ENCODE data around the gene CTR9. TPM values are rescaled to one million over a fixed set of nuclear protein-coding genes. Genes with fewer than 3 reads are reported as not detected.

CTR9 gene
- total and polyA plus RNA-seq, 4 donors: 12.5 to 33.4 (median 19.7) TPM

DNA sequence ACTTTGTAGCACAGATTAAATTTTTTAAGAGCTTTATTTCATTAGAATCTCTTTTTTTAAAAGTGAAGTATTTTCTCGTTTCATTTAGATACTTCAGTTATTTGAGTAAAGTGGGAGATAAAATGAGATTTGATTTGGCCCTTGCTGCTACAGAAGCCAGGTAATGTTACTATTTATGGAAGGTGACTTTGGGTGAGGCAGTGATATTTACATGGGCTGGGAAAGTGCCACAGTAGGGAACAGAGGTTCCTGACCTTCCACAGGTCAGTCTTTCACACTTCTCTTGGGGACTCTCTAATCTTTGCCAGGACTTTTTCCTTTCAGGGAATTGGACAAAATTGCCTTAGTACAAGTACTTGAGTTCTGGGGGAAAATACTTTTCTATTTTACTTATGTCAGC, 20.4 kb downstream of the CTR9 start:
- Histone ChIP-seq H3K27ac (ENCODE audit: low read depth in 1 of 2, low read length in 2 of 2) (peak overlapping the region; percentile 31 to 65), H3K4me1 (ENCODE audit: control insufficient read depth in 4 of 4, insufficient read depth in 4 of 4, low read length in 3 of 4) (peaks cover 0 to 8% (median 1%) of the 10 kb centered on the region in 4 donors), H3K9ac (ENCODE audit: low read depth in 1 of 2, low read length in 2 of 2) (peak overlapping the region in 1 of 2 donors; percentile 1), H3K4me3 (ENCODE audit: low read depth in 1 of 3, low read length in 3 of 3) (no peak overlapping the region), H3K36me3 (ENCODE audit: control insufficient read depth in 4 of 4, insufficient read depth in 3 of 4, low read depth in 1 of 4, low read length in 3 of 4) (peaks cover 21 to 61% (median 50%) of the 10 kb centered on the region in 4 donors), H3K9me3 (ENCODE audit: control insufficient read depth in 4 of 4, low read length in 3 of 4) (no peaks in the 10 kb centered on the region), H3K27me3 (ENCODE audit: control insufficient read depth in 4 of 4, insufficient read depth in 4 of 4, low read length in 3 of 4) (no peaks in the 10 kb centered on the region)
- 37% methylated on average over 1 of the region's 1 CpG for WGBS
- DNase-seq (ENCODE audit: low spot score): no peak
- TF ChIP-seq, protein P1, sequence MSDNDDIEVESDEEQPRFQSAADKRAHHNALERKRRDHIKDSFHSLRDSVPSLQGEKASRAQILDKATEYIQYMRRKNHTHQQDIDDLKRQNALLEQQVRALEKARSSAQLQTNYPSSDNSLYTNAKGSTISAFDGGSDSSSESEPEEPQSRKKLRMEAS (IDR thresholded peaks at IDR 0.05): no peak
- TF ChIP-seq RXRA (IDR thresholded peaks at IDR 0.05) (peak; percentile 72 to 87), NR2F2 (IDR thresholded peaks at IDR 0.05) (peak; percentile 58), FOXA1 (IDR thresholded peaks at IDR 0.05) (peak; percentile 49), EGR1 (IDR thresholded peaks at IDR 0.05; ENCODE audit: low read depth in 2 of 2) (no peak), HNF4A (conservative IDR thresholded peaks at IDR 0.05) (peak; percentile 67 to 82), YY1 (IDR thresholded peaks at IDR 0.05) (peak; percentile 38), RAD21 (IDR thresholded peaks at IDR 0.05) (peak in 1 of 2 donors; percentile 14), FOXA2 (IDR thresholded peaks at IDR 0.05) (peak; percentile 44), GABPA (IDR thresholded peaks at IDR 0.05 in 1 of 2, conservative IDR thresholded peaks at IDR 0.05 in 1 of 2) (no peak), HNF4G (IDR thresholded peaks at IDR 0.05) (peak; percentile 36), TAF1 (conservative IDR thresholded peaks at IDR 0.05) (peak; percentile 22), JUND (IDR thresholded peaks at IDR 0.05) (peak; percentile 74 to 92), SP1 (IDR thresholded peaks at IDR 0.05) (peak; percentile 72)
- TF ChIP-seq, protein P2, sequence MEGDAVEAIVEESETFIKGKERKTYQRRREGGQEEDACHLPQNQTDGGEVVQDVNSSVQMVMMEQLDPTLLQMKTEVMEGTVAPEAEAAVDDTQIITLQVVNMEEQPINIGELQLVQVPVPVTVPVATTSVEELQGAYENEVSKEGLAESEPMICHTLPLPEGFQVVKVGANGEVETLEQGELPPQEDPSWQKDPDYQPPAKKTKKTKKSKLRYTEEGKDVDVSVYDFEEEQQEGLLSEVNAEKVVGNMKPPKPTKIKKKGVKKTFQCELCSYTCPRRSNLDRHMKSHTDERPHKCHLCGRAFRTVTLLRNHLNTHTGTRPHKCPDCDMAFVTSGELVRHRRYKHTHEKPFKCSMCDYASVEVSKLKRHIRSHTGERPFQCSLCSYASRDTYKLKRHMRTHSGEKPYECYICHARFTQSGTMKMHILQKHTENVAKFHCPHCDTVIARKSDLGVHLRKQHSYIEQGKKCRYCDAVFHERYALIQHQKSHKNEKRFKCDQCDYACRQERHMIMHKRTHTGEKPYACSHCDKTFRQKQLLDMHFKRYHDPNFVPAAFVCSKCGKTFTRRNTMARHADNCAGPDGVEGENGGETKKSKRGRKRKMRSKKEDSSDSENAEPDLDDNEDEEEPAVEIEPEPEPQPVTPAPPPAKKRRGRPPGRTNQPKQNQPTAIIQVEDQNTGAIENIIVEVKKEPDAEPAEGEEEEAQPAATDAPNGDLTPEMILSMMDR (IDR thresholded peaks at IDR 0.05; ENCODE audit: low read depth, low read length, missing input control): no peak
- TF ChIP-seq, protein P3, sequence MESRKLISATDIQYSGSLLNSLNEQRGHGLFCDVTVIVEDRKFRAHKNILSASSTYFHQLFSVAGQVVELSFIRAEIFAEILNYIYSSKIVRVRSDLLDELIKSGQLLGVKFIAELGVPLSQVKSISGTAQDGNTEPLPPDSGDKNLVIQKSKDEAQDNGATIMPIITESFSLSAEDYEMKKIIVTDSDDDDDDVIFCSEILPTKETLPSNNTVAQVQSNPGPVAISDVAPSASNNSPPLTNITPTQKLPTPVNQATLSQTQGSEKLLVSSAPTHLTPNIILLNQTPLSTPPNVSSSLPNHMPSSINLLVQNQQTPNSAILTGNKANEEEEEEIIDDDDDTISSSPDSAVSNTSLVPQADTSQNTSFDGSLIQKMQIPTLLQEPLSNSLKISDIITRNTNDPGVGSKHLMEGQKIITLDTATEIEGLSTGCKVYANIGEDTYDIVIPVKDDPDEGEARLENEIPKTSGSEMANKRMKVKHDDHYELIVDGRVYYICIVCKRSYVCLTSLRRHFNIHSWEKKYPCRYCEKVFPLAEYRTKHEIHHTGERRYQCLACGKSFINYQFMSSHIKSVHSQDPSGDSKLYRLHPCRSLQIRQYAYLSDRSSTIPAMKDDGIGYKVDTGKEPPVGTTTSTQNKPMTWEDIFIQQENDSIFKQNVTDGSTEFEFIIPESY (IDR thresholded peaks at IDR 0.05): no peak
- TF ChIP-seq, protein P4, sequence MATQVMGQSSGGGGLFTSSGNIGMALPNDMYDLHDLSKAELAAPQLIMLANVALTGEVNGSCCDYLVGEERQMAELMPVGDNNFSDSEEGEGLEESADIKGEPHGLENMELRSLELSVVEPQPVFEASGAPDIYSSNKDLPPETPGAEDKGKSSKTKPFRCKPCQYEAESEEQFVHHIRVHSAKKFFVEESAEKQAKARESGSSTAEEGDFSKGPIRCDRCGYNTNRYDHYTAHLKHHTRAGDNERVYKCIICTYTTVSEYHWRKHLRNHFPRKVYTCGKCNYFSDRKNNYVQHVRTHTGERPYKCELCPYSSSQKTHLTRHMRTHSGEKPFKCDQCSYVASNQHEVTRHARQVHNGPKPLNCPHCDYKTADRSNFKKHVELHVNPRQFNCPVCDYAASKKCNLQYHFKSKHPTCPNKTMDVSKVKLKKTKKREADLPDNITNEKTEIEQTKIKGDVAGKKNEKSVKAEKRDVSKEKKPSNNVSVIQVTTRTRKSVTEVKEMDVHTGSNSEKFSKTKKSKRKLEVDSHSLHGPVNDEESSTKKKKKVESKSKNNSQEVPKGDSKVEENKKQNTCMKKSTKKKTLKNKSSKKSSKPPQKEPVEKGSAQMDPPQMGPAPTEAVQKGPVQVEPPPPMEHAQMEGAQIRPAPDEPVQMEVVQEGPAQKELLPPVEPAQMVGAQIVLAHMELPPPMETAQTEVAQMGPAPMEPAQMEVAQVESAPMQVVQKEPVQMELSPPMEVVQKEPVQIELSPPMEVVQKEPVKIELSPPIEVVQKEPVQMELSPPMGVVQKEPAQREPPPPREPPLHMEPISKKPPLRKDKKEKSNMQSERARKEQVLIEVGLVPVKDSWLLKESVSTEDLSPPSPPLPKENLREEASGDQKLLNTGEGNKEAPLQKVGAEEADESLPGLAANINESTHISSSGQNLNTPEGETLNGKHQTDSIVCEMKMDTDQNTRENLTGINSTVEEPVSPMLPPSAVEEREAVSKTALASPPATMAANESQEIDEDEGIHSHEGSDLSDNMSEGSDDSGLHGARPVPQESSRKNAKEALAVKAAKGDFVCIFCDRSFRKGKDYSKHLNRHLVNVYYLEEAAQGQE (IDR thresholded peaks at IDR 0.05): no peak
- TF ChIP-seq, protein P5, sequence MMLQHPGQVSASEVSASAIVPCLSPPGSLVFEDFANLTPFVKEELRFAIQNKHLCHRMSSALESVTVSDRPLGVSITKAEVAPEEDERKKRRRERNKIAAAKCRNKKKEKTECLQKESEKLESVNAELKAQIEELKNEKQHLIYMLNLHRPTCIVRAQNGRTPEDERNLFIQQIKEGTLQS (IDR thresholded peaks at IDR 0.05): peak; percentile 78

All from liver (tissue), 9 donors.